ENCODE results near the gene BTBD19.

BTBD19 gene

GRCh38 chr1:44846985-44847384 lies 38.7 kb downstream of the BTBD19 start:
- Mint-ChIP-seq H3K9me3 (ENCODE audit: low read depth) (no peaks in the 10 kb centered on the region), H3K36me3 (peaks cover 5% of the 10 kb centered on the region), H3K4me3 (no peak overlapping the region), H3K27ac (no peak overlapping the region), H3K4me1 (ENCODE audit: low read depth) (peaks cover 20% of the 10 kb centered on the region), H3K27me3 (no peaks in the 10 kb centered on the region)

- peaks cover 15% of the 10 kb centered on the region for H3K4me1 Mint-ChIP-seq (ENCODE audit: low read depth)
- H3K27ac Mint-ChIP-seq: no peak overlapping the region
- H3K4me3 Mint-ChIP-seq: no peak overlapping the region
- peaks cover 9% of the 10 kb centered on the region for H3K36me3 Mint-ChIP-seq
- no peaks in the 10 kb centered on the region for H3K27me3 Mint-ChIP-seq
- no peaks in the 10 kb centered on the region for H3K9me3 Mint-ChIP-seq (ENCODE audit: low read depth)
Observed at GRCh38 chr1:44847845-44848244, 39.5 kb downstream of the BTBD19 start.

- H3K36me3 Mint-ChIP-seq: peaks cover 10% of the 10 kb centered on the region
- H3K4me1 Mint-ChIP-seq (ENCODE audit: low read depth): peaks cover 15% of the 10 kb centered on the region
- no peaks in the 10 kb centered on the region for H3K9me3 Mint-ChIP-seq (ENCODE audit: low read depth)
- H3K4me3 Mint-ChIP-seq: no peak overlapping the region
- no peaks in the 10 kb centered on the region for H3K27me3 Mint-ChIP-seq
- no peak overlapping the region for H3K27ac Mint-ChIP-seq
Observed at GRCh38 chr1:44848456-44849181, 40.3 kb downstream of the BTBD19 start.

- Mint-ChIP-seq H3K9me3 (ENCODE audit: low read depth) (no peaks in the 10 kb centered on the region), H3K4me1 (ENCODE audit: low read depth) (peaks cover 13% of the 10 kb centered on the region), H3K36me3 (peaks cover 13% of the 10 kb centered on the region), H3K4me3 (no peak overlapping the region), H3K27ac (no peak overlapping the region), H3K27me3 (no peaks in the 10 kb centered on the region)
Observed at GRCh38 chr1:44849575-44850132, 41.3 kb downstream of the BTBD19 start.

GRCh38 chr1:44851308-44851707 lies 43.0 kb downstream of the BTBD19 start:
- no peak overlapping the region for H3K4me3 Mint-ChIP-seq
- peaks cover 21% of the 10 kb centered on the region for H3K36me3 Mint-ChIP-seq
- H3K9me3 Mint-ChIP-seq (ENCODE audit: low read depth): no peaks in the 10 kb centered on the region
- H3K27me3 Mint-ChIP-seq: no peaks in the 10 kb centered on the region
- peaks cover 13% of the 10 kb centered on the region for H3K4me1 Mint-ChIP-seq (ENCODE audit: low read depth)
- H3K27ac Mint-ChIP-seq: no peak overlapping the region

GRCh38 chr1:44853201-44853600 lies 44.9 kb downstream of the BTBD19 start:
- Mint-ChIP-seq H3K27me3 (no peaks in the 10 kb centered on the region), H3K4me3 (no peak overlapping the region), H3K4me1 (ENCODE audit: low read depth) (peaks cover 13% of the 10 kb centered on the region), H3K36me3 (peaks cover 25% of the 10 kb centered on the region), H3K9me3 (ENCODE audit: low read depth) (no peaks in the 10 kb centered on the region), H3K27ac (no peak overlapping the region)

GRCh38 chr1:44854970-44855369 lies 46.6 kb downstream of the BTBD19 start:
- peaks cover 22% of the 10 kb centered on the region for H3K36me3 Mint-ChIP-seq
- no peaks in the 10 kb centered on the region for H3K27me3 Mint-ChIP-seq
- peaks cover 4% of the 10 kb centered on the region for H3K4me1 Mint-ChIP-seq (ENCODE audit: low read depth)
- no peak overlapping the region for H3K4me3 Mint-ChIP-seq
- H3K9me3 Mint-ChIP-seq (ENCODE audit: low read depth): no peaks in the 10 kb centered on the region
- no peak overlapping the region for H3K27ac Mint-ChIP-seq

- Mint-ChIP-seq H3K36me3 (peaks cover 22% of the 10 kb centered on the region), H3K27ac (no peak overlapping the region), H3K27me3 (no peaks in the 10 kb centered on the region), H3K4me1 (ENCODE audit: low read depth) (no peaks in the 10 kb centered on the region), H3K4me3 (no peak overlapping the region), H3K9me3 (ENCODE audit: low read depth) (no peaks in the 10 kb centered on the region)
Observed at GRCh38 chr1:44855742-44856141, 47.4 kb downstream of the BTBD19 start.

- Mint-ChIP-seq H3K36me3 (peaks cover 20% of the 10 kb centered on the region), H3K4me3 (no peak overlapping the region), H3K9me3 (ENCODE audit: low read depth) (no peaks in the 10 kb centered on the region), H3K27ac (no peak overlapping the region), H3K4me1 (ENCODE audit: low read depth) (no peaks in the 10 kb centered on the region), H3K27me3 (no peaks in the 10 kb centered on the region)
Observed at GRCh38 chr1:44857446-44857845, 49.1 kb downstream of the BTBD19 start.

GRCh38 chr1:44860331-44860730 lies 52.0 kb downstream of the BTBD19 start:
- Mint-ChIP-seq H3K27ac (no peak overlapping the region), H3K36me3 (peaks cover 13% of the 10 kb centered on the region), H3K27me3 (no peaks in the 10 kb centered on the region), H3K9me3 (ENCODE audit: low read depth) (no peaks in the 10 kb centered on the region), H3K4me1 (ENCODE audit: low read depth) (no peaks in the 10 kb centered on the region), H3K4me3 (no peak overlapping the region)

- Mint-ChIP-seq H3K27me3 (no peaks in the 10 kb centered on the region), H3K27ac (no peak overlapping the region), H3K4me1 (ENCODE audit: low read depth) (no peaks in the 10 kb centered on the region), H3K4me3 (no peak overlapping the region), H3K36me3 (peaks cover 9% of the 10 kb centered on the region), H3K9me3 (ENCODE audit: low read depth) (no peaks in the 10 kb centered on the region)
Observed at GRCh38 chr1:44860891-44861425, 52.6 kb downstream of the BTBD19 start.

GRCh38 chr1:44862829-44863401 lies 54.6 kb downstream of the BTBD19 start:
- no peaks in the 10 kb centered on the region for H3K9me3 Mint-ChIP-seq (ENCODE audit: low read depth)
- H3K27me3 Mint-ChIP-seq: no peaks in the 10 kb centered on the region
- H3K4me1 Mint-ChIP-seq (ENCODE audit: low read depth): no peaks in the 10 kb centered on the region
- no peak overlapping the region for H3K4me3 Mint-ChIP-seq
- H3K36me3 Mint-ChIP-seq: peaks cover 8% of the 10 kb centered on the region
- H3K27ac Mint-ChIP-seq: no peak overlapping the region

Measured in activated naive CD8-positive, alpha-beta T cell (primary cell).